ENCODE results near the gene HSPB9. TPM values are rescaled to one million over a fixed set of nuclear protein-coding genes. Genes with fewer than 3 reads are reported as not detected.

The HSPB9 gene
- total and polyA plus RNA-seq, 2 of the 8 experiments (the other 6 are each of a cell fraction or from before 2014, with no cell fraction given) = 0.27 to 0.30 TPM

GRCh38 chr17:42094375-42095069, 28.1 kb upstream of the HSPB9 start:
- Histone ChIP-seq H4K5ac (ENCODE audit: insufficient read length, low read depth, low read length) (no peak overlapping the region), H2BK120ac (replicated peaks; ENCODE audit: low read depth, low read length) (no peak overlapping the region), H4K8ac (ENCODE audit: extremely low read depth, insufficient read depth, low read length) (no peak overlapping the region), H3K79me1 (ENCODE audit: low read depth, low read length) (no peaks in the 10 kb centered on the region; the same call in 1 of the 2 replicates), H3K18ac (ENCODE audit: extremely low read depth, low read length) (no peak overlapping the region), H2AFZ (ENCODE audit: low read length) (no peak overlapping the region), H3K27ac (ENCODE audit: low read depth, low read length) (no peak overlapping the region), H3K14ac (ENCODE audit: insufficient read length) (no peak overlapping the region), H3K4me1 (replicated peaks in 1 of 4; ENCODE audit: control insufficient read depth in 3 of 4, insufficient read depth in 4 of 4, low read length in 3 of 4) (peaks cover 0 to 14% (median 9%) of the 10 kb centered on the region in 4 experiments; a peak in 6 of 7 replicates), H3K56ac (replicated peaks; ENCODE audit: insufficient read length, low read depth, low read length) (no peak overlapping the region), H3K4me2 (ENCODE audit: insufficient read depth in 1 of 2, low read depth in 2 of 2, low read length in 2 of 2) (no peak overlapping the region), H3K36me3 (ENCODE audit: control insufficient read depth in 2 of 4, insufficient read depth in 4 of 4, low read length in 3 of 4) (no peaks in the 10 kb centered on the region), H2BK5ac (ENCODE audit: low read depth, low read length) (no peak overlapping the region), H3K9ac (replicated peaks in 1 of 4; ENCODE audit: extremely low read depth in 1 of 4, low read depth in 3 of 4, low read length in 3 of 4) (no peak overlapping the region), H3K79me2 (ENCODE audit: control insufficient read depth in 1 of 2, insufficient read depth in 2 of 2, low read length in 2 of 2) (no peaks in the 10 kb centered on the region), H2BK15ac (ENCODE audit: low read length) (0 out of 2 replicates have a peak overlapping the region, but pooled peaks have one; percentile 12), H3K4ac (replicated peaks; ENCODE audit: insufficient read length, low read depth, low read length) (no peak overlapping the region), H4K20me1 (replicated peaks in 1 of 2; ENCODE audit: control insufficient read depth in 1 of 2, insufficient read depth in 2 of 2, low read length in 2 of 2) (no peaks in the 10 kb centered on the region), H2BK12ac (ENCODE audit: low read depth, low read length) (no peak overlapping the region), H3K4me3 (ENCODE audit: extremely low read depth in 1 of 4, insufficient read depth in 2 of 4, low read depth in 3 of 4, low read length in 4 of 4) (no peak overlapping the region), H3K9me3 (ENCODE audit: insufficient read depth in 2 of 2, low read depth in 1 of 2, low read length in 1 of 2) (no peaks in the 10 kb centered on the region), H3K23ac (ENCODE audit: insufficient read length) (no peak overlapping the region), H4K91ac (replicated peaks; ENCODE audit: insufficient read length, low read length) (no peak overlapping the region), H3K27me3 (replicated peaks in 1 of 4; ENCODE audit: control insufficient read depth in 3 of 4, extremely low read depth in 1 of 4, insufficient read depth in 3 of 4, low read length in 3 of 4) (peaks cover 4 to 22% (median 18%) of the 10 kb centered on the region in 4 experiments), H2AK5ac (ENCODE audit: low read depth, low read length) (no peak overlapping the region), H3K23me2 (ENCODE audit: low read depth, low read length) (peaks cover 6% of the 10 kb centered on the region; the same call in 1 of the 2 replicates), H2BK20ac (ENCODE audit: low read length) (no peak overlapping the region)
- FAIRE-seq (no peak), DNase-seq (ENCODE audit: low read depth in 1 of 2, low spot score in 2 of 2) (no peak)
- ChIA-PET CTCF (ENCODE audit: partially characterized antibody) (interaction anchor here (0.6 to 39.4 kb wide), 8 partner anchors 8 to 64 kb away, joined by 3 to 1084 read pairs (median 36); partner anchors contain the start of genes DHX58, DNAJC7, HSPB9 and KAT2A), POLR2A (ENCODE audit: partially characterized antibody) (interaction anchor here (0.7 to 1.6 kb wide), 2 partner anchors 13 to 40 kb away, joined by 3 to 4 read pairs; no protein-coding TSS in a partner anchor)
- no peak for TF ChIP-seq RBBP5 (IDR thresholded peaks at IDR 0.05; ENCODE audit: borderline replicate concordance, low read depth, low read length)
- no peak for TF ChIP-seq EGR1 (IDR thresholded peaks at IDR 0.05; ENCODE audit: borderline replicate concordance, low read depth, low read length)
- no peak for TF ChIP-seq BRCA1 (IDR thresholded peaks at IDR 0.05; ENCODE audit: low read depth, low read length)
- 83% methylated on average over 12 of the region's 12 CpGs; no CpG with 5 or more reads in 1 of the 2 experiments for WGBS, 2 experiments (ENCODE audit: extremely low coverage in 1 of 2, insufficient coverage in 1 of 2, insufficient read length in 1 of 2, insufficient replicate concordance in 2 of 2, low coverage in 1 of 2, low lambda C conversion rate in 2 of 2, missing lambda C conversion rate in 1 of 2)

Measured in H1 (cell line).